OCI-LY1 (cell line): ENCODE results near the gene RASAL2.

ENCODE experiments used
- CTCF ChIP-seq: fragments of 200-600 bp; sonication (generic), shearing (Covaris generic); IDR thresholded peaks from 2 replicates; pipeline ENCODE4 v1.5.1; 2017; ENCODE audit warnings: mild to moderate bottlenecking, antibody characterized with exemption, low read length, moderate library complexity, mixed read lengths
- EZH2 ChIP-seq: fragments of 200-600 bp; sonication (generic), shearing (Covaris generic); IDR thresholded peaks from 2 replicates; pipeline ENCODE4 v1.8.0; 2017; ENCODE audit warnings: borderline replicate concordance, mixed run types, mild to moderate bottlenecking, antibody characterized with exemption, low read length, moderate library complexity, mixed read lengths

DNA sequence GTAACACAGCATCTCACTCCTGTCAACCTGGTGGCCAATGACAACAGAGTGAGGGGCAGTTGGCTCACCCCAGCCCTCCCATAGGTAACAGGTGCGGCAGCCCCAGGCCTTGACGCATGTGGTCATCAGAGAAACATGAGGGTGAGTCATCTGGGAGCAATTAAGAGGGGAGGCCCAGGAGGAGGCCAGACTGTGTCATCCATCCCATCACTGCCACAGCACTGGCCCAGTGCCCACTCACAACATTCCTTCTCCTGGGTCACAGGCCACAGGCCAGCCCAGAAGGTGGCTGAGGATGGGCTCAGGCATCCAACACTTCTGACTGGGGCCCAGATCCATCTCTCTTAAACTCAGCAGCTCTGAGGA, 436.1 kb downstream of the RASAL2 start:
- no peak for TF ChIP-seq CTCF
- TF ChIP-seq EZH2 = no peak
